Spleen (tissue), 7 donors: ENCODE measurements around the gene CHP2.

ENCODE experiments used
- CTCF ChIP-seq, 11 experiments: fragments of 200-600 bp in 7 of 11; fragments of 450-650 bp in 4 of 11; sonication (generic) in 4 of 11; IDR thresholded peaks in 8 of 11; conservative IDR thresholded peaks in 3 of 11; 1 replicate in 7 of 11; 2 replicates in 4 of 11; pipeline versions ENCODE4 v1.4.0 to v1.8.0; 2016 to 2021; ENCODE audit warnings: antibody characterized with exemption in 11 of 11, inconsistent platforms in 4 of 11, mild to moderate bottlenecking in 1 of 11
- POLR2A ChIP-seq, 3 donors: fragments of 450-650 bp; IDR thresholded peaks; one replicate each; pipeline ENCODE4 v1.5.1; 2017; ENCODE audit warnings: antibody characterized with exemption in 3 of 3, mild to moderate bottlenecking in 1 of 3
- POLR2AphosphoS5 ChIP-seq, 3 donors: sonication (generic); formaldehyde crosslinking; IDR thresholded peaks; one replicate each; pipeline ENCODE4 v1.5.1; 2017; ENCODE audit warnings: antibody characterized with exemption in 3 of 3
- donor health status: DM: no; HTN: no; CAD: no; lungs with moderate emphysema.
- donor health status: DM: no; HTN: no; CAD: no.
- donor health status: DM: no; HTN: no; CAD: no.

- TF ChIP-seq CTCF (IDR thresholded peaks at IDR 0.05 in 8 of 11, conservative IDR thresholded peaks at IDR 0.05 in 3 of 11) (no peak), POLR2A (IDR thresholded peaks at IDR 0.05) (no peak), POLR2AphosphoS5 (IDR thresholded peaks at IDR 0.05) (no peak)
These were observed 13.0 kb upstream of the CHP2 start for GRCh38 chr16:23741675-23742303.
